ENCODE results near the gene ZIC3. TPM values are rescaled to one million over a fixed set of nuclear protein-coding genes. Genes with fewer than 3 reads are reported as not detected.

Gene ZIC3
- total RNA-seq = not detected

DNA sequence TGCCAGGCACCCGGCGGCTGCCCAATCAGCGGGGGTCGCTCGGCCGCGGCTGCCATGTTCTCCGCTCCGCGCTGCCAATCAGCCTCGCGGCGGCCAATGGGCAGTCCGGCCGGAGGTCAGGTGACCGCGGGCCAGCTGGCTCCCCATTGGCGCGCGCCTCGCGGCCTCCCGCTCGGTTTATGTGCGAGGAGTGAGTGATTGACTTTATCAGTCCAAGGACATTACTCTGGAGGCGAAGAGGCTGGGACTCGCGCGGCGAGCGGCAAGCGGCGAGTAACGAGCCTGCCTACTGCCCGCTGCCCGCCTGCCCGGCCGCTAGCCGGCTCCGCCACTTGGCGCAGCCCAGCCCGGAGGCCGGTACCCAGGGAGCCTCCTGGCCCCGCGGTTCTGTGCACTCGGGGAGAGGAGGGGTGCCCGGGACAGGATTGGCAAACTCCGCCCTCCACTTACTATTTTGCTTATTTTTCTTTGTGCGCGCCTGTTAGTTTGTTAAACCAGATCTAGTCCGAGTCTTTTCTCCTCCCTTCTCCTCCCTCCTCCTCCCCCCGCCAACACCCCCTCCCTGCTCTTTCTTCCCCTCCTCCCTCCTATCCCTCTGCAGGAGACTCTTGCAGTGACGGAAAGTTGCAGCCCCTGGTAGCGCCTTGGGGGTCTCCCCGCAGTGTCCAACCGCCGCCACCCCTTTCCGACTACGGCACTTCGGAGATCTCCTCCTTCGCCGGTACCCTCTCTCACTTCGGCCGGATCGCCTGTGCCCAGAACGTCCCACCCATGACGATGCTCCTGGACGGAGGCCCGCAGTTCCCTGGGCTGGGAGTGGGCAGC, at the start of gene ZIC3:
Gene ZIC3 (plus strand): TSS at position 207 of the 825 bp plus-strand sequence. CDS start 565 bp downstream, at position 772.
- Histone ChIP-seq H3K9me3 (no peaks in the 10 kb centered on the region), H3K27ac (no peak within 1 kb of the TSS), H3K4me1 (no peaks in the 10 kb centered on the region), H3K27me3 (peaks cover 0 to 4% of the 10 kb centered on the region in 2 donors), H3K4me3 (peak within 1 kb of the TSS; percentile 2 to 51 (median 37)), H3K36me3 (no peaks in the 10 kb centered on the region)
- DNase-seq = no peak
- TF ChIP-seq POLR2A (IDR thresholded peaks at IDR 0.05) = no peak
- TF ChIP-seq, protein P1, sequence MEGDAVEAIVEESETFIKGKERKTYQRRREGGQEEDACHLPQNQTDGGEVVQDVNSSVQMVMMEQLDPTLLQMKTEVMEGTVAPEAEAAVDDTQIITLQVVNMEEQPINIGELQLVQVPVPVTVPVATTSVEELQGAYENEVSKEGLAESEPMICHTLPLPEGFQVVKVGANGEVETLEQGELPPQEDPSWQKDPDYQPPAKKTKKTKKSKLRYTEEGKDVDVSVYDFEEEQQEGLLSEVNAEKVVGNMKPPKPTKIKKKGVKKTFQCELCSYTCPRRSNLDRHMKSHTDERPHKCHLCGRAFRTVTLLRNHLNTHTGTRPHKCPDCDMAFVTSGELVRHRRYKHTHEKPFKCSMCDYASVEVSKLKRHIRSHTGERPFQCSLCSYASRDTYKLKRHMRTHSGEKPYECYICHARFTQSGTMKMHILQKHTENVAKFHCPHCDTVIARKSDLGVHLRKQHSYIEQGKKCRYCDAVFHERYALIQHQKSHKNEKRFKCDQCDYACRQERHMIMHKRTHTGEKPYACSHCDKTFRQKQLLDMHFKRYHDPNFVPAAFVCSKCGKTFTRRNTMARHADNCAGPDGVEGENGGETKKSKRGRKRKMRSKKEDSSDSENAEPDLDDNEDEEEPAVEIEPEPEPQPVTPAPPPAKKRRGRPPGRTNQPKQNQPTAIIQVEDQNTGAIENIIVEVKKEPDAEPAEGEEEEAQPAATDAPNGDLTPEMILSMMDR (IDR thresholded peaks at IDR 0.05) = no peak

DNA sequence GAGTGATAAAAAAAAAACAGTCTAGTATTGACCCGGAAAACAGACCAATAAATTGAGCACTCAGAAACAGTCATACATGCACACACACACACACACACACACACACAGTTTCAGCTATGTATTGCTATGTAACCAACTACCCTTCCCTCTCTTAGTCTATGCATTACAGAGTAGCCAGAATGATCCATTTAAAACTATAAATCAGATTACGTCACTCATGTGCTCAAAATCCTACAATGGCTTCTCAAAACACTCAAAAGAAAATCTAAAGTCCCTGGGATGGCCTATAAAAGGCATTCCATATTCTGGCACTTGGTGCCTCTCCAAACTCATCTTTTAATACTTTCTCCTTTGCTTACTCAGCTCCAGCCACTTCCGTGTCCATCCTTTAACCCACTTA, 46.5 kb upstream of the ZIC3 start:
- TF ChIP-seq POLR2A (IDR thresholded peaks at IDR 0.05) = no peak
- TF ChIP-seq, protein P1 (IDR thresholded peaks at IDR 0.05) = no peak
- H3K4me1 ChIP-seq = no peaks in the 10 kb centered on the region
- H3K9me3 ChIP-seq = no peaks in the 10 kb centered on the region
- H3K27me3 ChIP-seq = no peaks in the 10 kb centered on the region
- no peak for DNase-seq
- no peak overlapping the region for H3K27ac ChIP-seq
- H3K4me3 ChIP-seq = no peak overlapping the region
- no peaks in the 10 kb centered on the region for H3K36me3 ChIP-seq

GRCh38 chrX:137545711-137546651, 19.9 kb upstream of the ZIC3 start:
- H3K36me3 ChIP-seq = no peaks in the 10 kb centered on the region
- no peaks in the 10 kb centered on the region for H3K27me3 ChIP-seq
- H3K4me1 ChIP-seq = no peaks in the 10 kb centered on the region
- no peak overlapping the region for H3K4me3 ChIP-seq
- H3K27ac ChIP-seq = no peak overlapping the region
- no peaks in the 10 kb centered on the region for H3K9me3 ChIP-seq
- no peak for TF ChIP-seq POLR2A (IDR thresholded peaks at IDR 0.05)
- TF ChIP-seq, protein P1 (IDR thresholded peaks at IDR 0.05) = no peak
- no peak for DNase-seq

- TF ChIP-seq, protein P1 (IDR thresholded peaks at IDR 0.05) = no peak
- TF ChIP-seq POLR2A (IDR thresholded peaks at IDR 0.05) = no peak
- no peaks in the 10 kb centered on the region for H3K27me3 ChIP-seq
These were observed 18.6 kb upstream of the ZIC3 start for GRCh38 chrX:137547291-137547690.

DNA sequence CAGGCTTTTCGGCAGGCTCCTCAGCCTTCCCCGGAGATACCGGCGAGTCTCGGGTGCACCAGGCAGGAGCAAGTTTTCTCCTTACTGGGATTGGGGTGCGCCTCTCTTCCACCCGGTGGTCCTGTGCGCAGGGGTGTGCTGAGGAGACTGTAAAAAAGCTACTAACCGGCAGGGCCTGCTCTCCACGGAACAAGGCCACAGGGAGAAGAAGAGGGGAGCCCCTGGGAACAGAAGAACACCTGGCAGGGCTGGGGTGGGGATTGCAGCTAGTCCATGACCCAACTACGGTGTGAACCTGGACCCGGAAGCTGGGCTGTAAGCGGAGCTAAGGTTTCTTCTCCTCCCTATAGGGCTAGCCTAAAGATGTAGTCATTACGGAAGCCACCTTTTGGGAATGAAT, 17.7 kb upstream of the ZIC3 start:
- H3K9me3 ChIP-seq = no peaks in the 10 kb centered on the region
- DNase-seq = no peak
- H3K27me3 ChIP-seq = no peaks in the 10 kb centered on the region
- H3K36me3 ChIP-seq = no peaks in the 10 kb centered on the region
- H3K4me3 ChIP-seq = no peak overlapping the region
- no peak for TF ChIP-seq POLR2A (IDR thresholded peaks at IDR 0.05)
- TF ChIP-seq, protein P1 (IDR thresholded peaks at IDR 0.05) = no peak
- no peak overlapping the region for H3K27ac ChIP-seq
- no peaks in the 10 kb centered on the region for H3K4me1 ChIP-seq

More at GRCh38 chrX:137547291-137547690, 18.6 kb upstream of the ZIC3 start:
- Histone ChIP-seq H3K36me3 (no peaks in the 10 kb centered on the region), H3K9me3 (no peaks in the 10 kb centered on the region), H3K27ac (no peak overlapping the region), H3K4me1 (no peaks in the 10 kb centered on the region), H3K4me3 (no peak overlapping the region)
- no peak for DNase-seq

Data from Peyer's patch (tissue), 4 donors.